Globus pallidus (tissue), 1 donor: ENCODE data around the gene SPINDOC.
"Not testable (repeated sequence)": the region's sequence is repeated elsewhere in the genome, so short reads cannot be mapped to it uniquely, and the experiment has no call there.

Experiments used
- DNase-seq: peaks from one replicate; pipeline ENCODE4 v3.0.0-alpha.2; 2015; ENCODE audit warnings: low spot score

SPINDOC gene

GRCh38 chr11:63791495-63792167 is 21.6 kb upstream of the SPINDOC start:
- no peak for DNase-seq

GRCh38 chr11:63793161-63793560 is 20.1 kb upstream of the SPINDOC start:
- DNase-seq: no peak

GRCh38 chr11:63795066-63795465 is 18.2 kb upstream of the SPINDOC start:
- DNase-seq: no peak

GRCh38 chr11:63800921-63801320 is 12.3 kb upstream of the SPINDOC start:
- DNase-seq: no peak

- DNase-seq: no peak
Measured at GRCh38 chr11:63802637-63803414, 10.4 kb upstream of the SPINDOC start.

GRCh38 chr11:63804259-63804658 is 9.0 kb upstream of the SPINDOC start:
- DNase-seq: no peak

GRCh38 chr11:63805844-63806415 is 7.3 kb upstream of the SPINDOC start:
- no peak for DNase-seq

- not testable (repeated sequence) for DNase-seq
Measured at GRCh38 chr11:63810383-63810782, 2.9 kb upstream of the SPINDOC start.

- no peak for DNase-seq
Measured at GRCh38 chr11:63811522-63811921, 1.7 kb upstream of the SPINDOC start.

GRCh38 chr11:63813563-63814382 is 517 bp downstream of the SPINDOC start:
- peak; percentile 51 for DNase-seq

GRCh38 chr11:63814383-63814736 is 1.1 kb downstream of the SPINDOC start:
- no peak for DNase-seq

- no peak for DNase-seq
Measured at GRCh38 chr11:63816166-63816565, 2.9 kb downstream of the SPINDOC start.

- no peak for DNase-seq
Measured at GRCh38 chr11:63816732-63817131, 3.5 kb downstream of the SPINDOC start.

- DNase-seq: no peak
Measured at GRCh38 chr11:63817758-63818498, 4.7 kb downstream of the SPINDOC start.

GRCh38 chr11:63818609-63819008 is 5.4 kb downstream of the SPINDOC start:
- DNase-seq: no peak

- no peak for DNase-seq
Measured at GRCh38 chr11:63821411-63821810, 8.2 kb downstream of the SPINDOC start.

- DNase-seq: no peak
Measured at GRCh38 chr11:63826471-63827190, 13.4 kb downstream of the SPINDOC start.

- DNase-seq: no peak
Measured at GRCh38 chr11:63829823-63830489, 16.7 kb downstream of the SPINDOC start.

GRCh38 chr11:63831326-63831725 is 18.1 kb downstream of the SPINDOC start:
- no peak for DNase-seq

- no peak for DNase-seq
Measured at GRCh38 chr11:63832336-63832735, 19.1 kb downstream of the SPINDOC start.
